Stimulated activated CD4-positive, alpha-beta T cell treated with anti-CD3 and anti-CD28 coated beads, Interleukin-4, amount 100 ng/mL, for 24 hours (primary cell): ENCODE data around the gene ZNF70.

ENCODE experiments used
- DNase-seq: peaks from one replicate; pipeline ENCODE4 v3.0.0-alpha.2; 2020

The ZNF70 gene

GRCh38 chr22:23750714-23751440 is at the start of gene ZNF70:
Gene ZNF70, minus strand, starts transcription at chr22:23751112. Its CDS starts 5,972 bp downstream, at chr22:23745140.
- peak; percentile 79 for DNase-seq

GRCh38 chr22:23796461-23796860 is 45.5 kb upstream of the ZNF70 start:
- DNase-seq: no peak

GRCh38 chr22:23793326-23793725 is 42.4 kb upstream of the ZNF70 start:
- DNase-seq: no peak

GRCh38 chr22:23791738-23792645 is 41.1 kb upstream of the ZNF70 start:
- DNase-seq: no peak

- no peak for DNase-seq
These were observed 40.2 kb upstream of the ZNF70 start for GRCh38 chr22:23790819-23791737.

GRCh38 chr22:23789638-23790037 is 38.7 kb upstream of the ZNF70 start:
- DNase-seq: no peak

GRCh38 chr22:23789121-23789520 is 38.2 kb upstream of the ZNF70 start:
- no peak for DNase-seq

- no peak for DNase-seq
These were observed 37.0 kb upstream of the ZNF70 start for GRCh38 chr22:23787910-23788309.

- DNase-seq: no peak
These were observed 36.6 kb upstream of the ZNF70 start for GRCh38 chr22:23787600-23787896.

- peak; percentile 90 for DNase-seq
These were observed 36.1 kb upstream of the ZNF70 start, which contains the start of gene SMARCB1 for GRCh38 chr22:23786752-23787599. Gene SMARCB1, plus strand, starts transcription at chr22:23786966. Its CDS starts 204 bp downstream, at chr22:23787170.

- DNase-seq: no peak
These were observed 35.4 kb upstream of the ZNF70 start for GRCh38 chr22:23786261-23786710.

GRCh38 chr22:23784215-23784732 is 33.4 kb upstream of the ZNF70 start:
- DNase-seq: no peak

- DNase-seq: no peak
These were observed 32.6 kb upstream of the ZNF70 start for GRCh38 chr22:23783265-23784150.

- DNase-seq: no peak
These were observed 31.8 kb upstream of the ZNF70 start for GRCh38 chr22:23782703-23783102.

GRCh38 chr22:23782252-23782651 is 31.3 kb upstream of the ZNF70 start:
- DNase-seq: no peak

GRCh38 chr22:23781511-23782183 is 30.7 kb upstream of the ZNF70 start:
- no peak for DNase-seq

GRCh38 chr22:23781065-23781464 is 30.2 kb upstream of the ZNF70 start:
- DNase-seq: no peak

GRCh38 chr22:23780146-23780748 is 29.3 kb upstream of the ZNF70 start:
- no peak for DNase-seq

- no peak for DNase-seq
These were observed 28.8 kb upstream of the ZNF70 start for GRCh38 chr22:23779731-23780130.

- no peak for DNase-seq
These were observed 28.2 kb upstream of the ZNF70 start for GRCh38 chr22:23779083-23779482.
